Measurements from ENCODE around the gene ZNF77. TPM values are rescaled to one million over a fixed set of nuclear protein-coding genes. Genes with fewer than 3 reads are reported as not detected.
"Not testable (repeated sequence)": the region's sequence is repeated elsewhere in the genome, so short reads cannot be mapped to it uniquely, and the experiment has no call there.

Gene ZNF77
- 1 to 10 TPM; 6.5 to 8.1 (median 7.3) TPM for polyA plus RNA-seq (ENCODE audit: insufficient read length in 4 of 4)

DNA sequence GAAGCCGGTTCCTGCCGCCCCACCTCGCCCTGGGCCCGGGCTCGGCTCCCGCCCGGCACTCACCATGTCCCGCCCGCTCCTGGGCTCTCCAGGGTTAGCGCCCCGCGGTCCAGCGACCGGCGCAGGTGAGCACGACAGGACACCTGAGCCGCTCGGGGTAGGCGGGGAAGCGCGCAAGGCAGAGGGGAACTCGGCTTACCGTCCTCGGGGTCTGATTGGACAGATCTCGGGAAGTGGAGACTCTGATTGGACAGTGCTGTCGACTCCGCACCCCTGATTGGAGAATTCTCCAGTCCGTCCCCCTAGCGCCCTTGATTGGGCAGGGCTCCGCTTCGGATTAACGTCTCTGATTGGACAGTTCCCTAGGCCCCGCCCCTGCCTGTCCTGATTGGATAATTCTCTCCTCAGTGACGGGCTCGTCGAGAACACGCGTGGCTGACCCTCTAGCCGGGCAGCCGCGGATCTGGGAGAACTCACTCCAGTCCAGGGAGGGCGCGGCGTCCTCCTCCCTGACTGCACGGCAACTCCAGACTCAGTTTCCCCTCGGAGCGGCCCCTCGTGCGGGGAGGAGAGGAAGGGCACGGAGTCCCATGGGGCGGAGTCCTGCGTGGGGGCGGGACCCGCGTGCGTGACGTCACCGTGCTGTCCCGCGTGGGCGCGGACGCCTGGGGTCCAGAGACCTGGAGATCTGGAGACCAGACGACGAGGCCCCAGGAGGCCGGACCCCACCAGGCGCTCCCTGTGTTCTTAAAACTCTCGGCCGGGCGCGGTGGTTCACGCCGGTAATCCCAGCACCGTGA is at the start of gene ZNF77:
TSS of gene ZNF77 (minus strand) at position 197 of the 800 bp plus-strand sequence. CDS start at position 66, 131 bp downstream.
- peak; percentile 98 to 99 (median 99) for DNase-seq (ENCODE audit: low read depth in 4 of 4, low spot score in 3 of 4)

DNA sequence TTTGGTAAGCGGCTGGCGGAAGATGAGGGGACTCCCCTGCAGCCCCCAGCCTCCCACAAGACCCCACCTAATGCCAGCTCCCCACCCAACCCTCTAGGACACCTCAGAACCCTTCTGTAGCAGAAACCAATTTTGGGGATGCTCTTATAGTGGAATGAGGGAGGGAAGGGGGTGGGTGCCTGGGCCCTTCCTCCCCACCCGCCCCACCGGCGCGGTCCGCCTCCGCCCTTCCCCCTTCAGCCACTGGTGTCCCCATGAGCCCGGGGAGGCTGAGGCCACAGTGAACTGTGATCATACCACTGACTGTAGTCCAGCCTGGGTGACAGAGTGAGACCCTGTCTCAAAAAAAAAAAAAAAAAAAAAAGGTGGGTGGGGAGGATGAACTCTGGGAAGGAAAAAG is 48.8 kb upstream of the ZNF77 start:
- DNase-seq (ENCODE audit: low read depth in 4 of 4, low spot score in 3 of 4) = no peak

DNA sequence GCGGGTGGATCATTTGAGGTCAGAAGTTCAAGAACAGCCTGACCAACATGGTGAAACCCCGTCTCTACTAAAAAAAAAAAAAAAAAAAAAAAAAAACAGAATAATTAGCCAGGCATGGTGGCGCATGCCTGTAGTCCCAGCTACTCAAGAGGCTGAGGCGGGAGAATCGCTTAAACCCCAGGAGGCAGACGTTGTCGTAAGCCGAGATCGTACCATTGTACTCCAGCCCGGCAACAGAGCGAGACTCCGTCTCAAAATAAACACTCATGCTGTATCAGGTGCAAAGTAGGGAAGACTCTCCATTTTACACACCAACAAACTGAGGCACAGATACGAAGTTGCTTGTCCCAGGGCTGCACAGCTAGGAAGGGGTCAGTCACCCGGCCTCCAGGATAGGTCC is 48.2 kb upstream of the ZNF77 start:
- no peak for DNase-seq (ENCODE audit: low read depth in 4 of 4, low spot score in 3 of 4)

DNA sequence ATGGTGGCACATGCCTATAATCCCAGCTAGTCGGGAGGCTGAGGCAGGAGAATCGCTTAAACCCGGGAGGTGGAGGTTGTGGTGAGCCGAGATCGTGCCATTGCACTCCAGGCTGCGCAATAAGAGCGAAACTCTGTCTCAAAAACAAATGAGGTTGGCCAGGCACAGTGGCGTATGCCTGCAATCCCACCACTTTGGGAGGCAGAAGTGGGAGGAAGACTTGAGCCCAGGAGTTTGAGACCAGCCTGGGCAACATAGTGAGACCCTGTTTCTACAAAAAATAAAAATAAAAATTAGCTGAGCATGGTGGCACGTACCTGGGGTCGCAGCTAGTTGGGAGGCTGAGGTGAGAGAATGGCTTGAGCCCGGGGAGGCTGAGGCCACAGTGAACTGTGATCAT is 47.6 kb upstream of the ZNF77 start:
- DNase-seq (ENCODE audit: low read depth in 4 of 4, low spot score in 3 of 4) = not testable (repeated sequence)

DNA sequence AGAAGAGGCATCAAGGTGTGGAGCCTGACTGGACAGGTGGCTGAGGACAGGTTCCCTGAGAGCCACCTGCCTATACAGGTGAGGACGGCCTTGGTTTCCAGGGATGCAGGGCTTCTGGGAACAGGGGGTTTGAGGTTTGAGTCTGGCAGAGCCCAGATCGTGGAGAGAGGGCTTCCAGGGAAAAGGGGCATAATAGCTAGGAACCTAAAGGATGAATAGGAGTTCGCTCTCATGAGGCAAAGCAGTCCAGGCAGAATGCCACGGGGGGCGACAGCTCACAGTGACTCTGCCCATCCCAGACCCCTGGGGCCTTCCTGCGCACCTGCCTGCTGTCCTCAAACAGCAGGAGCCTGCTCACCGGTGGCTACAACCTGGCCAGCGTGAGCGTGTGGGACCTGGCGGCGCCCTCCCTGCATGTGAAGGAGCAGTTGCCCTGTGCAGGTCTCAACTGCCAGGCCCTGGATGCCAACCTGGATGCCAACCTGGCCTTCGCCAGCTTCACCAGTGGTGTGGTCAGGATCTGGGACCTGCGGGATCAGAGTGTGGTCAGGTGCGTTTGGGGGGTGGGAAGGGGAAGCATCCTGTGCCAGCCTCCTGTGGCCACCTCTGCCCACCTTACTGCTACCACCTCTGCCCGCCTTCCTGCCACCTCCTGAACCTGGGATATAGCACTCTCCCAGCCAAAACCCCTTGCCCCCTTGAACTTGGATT is 44.6 kb upstream of the ZNF77 start:
- no peak for DNase-seq (ENCODE audit: low read depth in 4 of 4, low spot score in 3 of 4)

DNA sequence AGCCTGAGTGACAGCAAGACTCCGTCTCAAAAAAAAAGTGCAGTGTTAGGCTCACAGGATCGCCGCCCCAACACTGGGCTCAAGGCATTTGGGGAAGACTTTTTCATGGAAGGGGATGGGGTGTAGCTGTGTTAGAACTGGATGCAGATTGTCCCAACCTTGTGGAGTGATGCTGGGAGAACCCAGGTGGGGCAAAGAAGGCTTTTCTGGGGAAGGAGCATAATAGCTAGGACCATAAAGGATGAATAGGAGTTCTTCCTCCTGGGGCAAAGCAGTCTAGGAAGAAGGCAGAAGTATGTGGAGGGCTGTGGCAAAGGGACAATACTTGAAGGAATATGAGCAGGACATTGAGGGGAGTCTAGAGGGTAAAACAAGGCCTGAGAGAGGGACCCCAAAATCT is 43.8 kb upstream of the ZNF77 start:
- no peak for DNase-seq (ENCODE audit: low read depth in 4 of 4, low spot score in 3 of 4)

DNA sequence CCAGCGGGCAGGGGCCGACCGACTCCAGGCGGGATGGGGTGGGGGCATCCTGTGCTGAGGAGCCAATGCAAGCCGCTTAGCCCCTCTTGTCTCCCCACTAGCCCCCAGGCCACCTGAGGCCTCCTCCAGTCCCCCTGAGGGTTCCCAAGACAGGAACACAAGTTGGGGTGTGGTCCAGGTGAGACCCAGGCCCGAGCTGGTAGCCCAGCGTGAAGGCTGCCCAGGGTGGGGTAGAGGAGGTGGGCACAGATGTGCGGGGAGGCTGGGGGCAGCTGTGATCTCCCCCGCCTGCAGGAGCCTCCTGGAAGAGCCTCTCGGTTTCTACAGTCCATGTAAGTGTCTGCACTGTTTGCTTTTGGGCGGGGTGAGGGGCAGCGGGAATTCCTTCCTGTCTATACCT is 43.0 kb upstream of the ZNF77 start:
- no peak for DNase-seq (ENCODE audit: low read depth in 4 of 4, low spot score in 3 of 4)

DNA sequence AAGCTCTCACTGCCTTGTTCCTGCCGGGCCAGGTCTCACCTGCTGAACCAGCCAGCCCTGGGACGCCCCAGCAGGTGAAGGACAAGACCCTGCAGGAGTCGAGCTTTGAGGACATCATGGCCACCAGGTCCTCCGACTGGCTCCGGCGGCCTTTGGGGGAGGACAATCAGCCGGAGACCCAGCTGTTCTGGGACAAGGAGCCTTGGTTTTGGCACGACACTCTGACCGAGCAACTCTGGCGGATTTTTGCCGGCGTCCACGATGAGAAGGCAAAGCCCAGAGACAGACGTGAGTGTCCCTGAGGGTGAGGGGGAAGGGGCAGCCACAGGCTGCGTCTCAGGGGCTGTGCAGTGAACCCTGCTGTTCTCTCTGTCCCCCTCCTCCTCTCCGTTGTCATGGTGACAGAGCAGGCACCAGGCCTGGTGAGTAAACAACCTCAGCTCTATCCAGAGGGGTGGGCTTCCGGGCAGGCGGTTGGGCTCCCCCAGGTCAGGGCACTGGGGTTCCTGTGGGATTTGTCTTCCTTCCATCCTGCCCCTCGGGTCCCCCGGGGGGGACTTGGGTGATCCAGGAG is 42.3 kb upstream of the ZNF77 start:
- no peak for DNase-seq (ENCODE audit: low read depth in 4 of 4, low spot score in 3 of 4)

DNA sequence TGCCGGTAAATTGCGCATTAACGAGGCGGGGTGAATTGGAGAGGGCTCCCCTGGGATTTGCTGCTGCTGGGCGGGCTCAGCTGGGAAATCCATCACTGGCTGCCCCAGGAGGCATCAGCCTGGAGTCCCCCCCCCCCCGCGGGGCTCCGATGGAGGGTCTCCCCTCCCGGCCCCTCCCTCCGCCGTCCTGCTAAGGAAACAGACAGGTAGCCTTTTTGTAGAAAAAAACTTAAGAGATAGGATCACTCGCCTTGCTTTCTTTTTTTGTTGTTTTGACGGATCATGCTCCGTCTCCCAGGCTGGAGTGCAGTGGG is 39.4 kb upstream of the ZNF77 start:
- no peak for DNase-seq (ENCODE audit: low read depth in 4 of 4, low spot score in 3 of 4)

DNA sequence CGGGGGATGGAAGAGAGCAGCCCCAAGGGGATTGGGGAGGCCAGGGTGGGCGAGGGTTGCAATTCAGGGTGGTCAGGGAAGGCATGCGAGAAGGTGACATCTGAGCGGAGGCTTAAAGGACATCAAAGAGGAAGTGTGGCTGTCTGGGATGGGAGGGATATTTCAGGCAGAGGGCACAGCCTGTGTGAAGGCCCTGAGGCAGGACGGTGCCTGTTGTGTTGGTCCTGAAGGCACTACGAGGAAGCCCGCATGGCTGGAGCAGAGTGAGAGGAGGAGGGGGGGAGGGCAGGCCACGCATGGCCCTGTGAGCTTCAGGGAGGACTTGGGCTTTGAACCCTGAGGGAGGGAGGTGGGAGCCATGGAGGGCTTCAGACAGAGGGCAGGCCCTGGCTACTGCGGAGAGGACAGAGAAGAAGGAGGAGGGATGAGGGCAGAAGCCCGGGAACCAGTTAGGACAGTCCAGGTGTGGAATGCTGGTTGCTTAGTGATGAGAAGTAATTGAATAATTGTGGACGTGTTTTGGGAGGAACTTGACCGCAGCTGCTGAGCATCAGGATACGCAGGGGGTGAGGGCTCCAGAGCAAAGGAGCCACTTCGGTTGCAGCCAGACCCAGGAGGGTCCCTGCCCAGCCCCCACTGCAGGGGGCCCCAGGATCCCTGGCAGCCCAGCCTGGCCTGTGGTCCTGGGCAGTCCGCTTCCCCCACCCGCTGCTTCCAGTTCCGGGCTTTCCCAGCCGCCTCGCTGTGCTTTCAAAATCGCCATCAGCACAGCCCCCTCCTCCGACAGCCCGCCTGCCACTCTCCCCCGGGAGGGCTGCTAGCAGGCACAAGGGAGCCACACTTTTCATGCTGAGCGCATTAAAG is 38.8 kb upstream of the ZNF77 start:
- no peak for DNase-seq (ENCODE audit: low read depth in 4 of 4, low spot score in 3 of 4)

DNA sequence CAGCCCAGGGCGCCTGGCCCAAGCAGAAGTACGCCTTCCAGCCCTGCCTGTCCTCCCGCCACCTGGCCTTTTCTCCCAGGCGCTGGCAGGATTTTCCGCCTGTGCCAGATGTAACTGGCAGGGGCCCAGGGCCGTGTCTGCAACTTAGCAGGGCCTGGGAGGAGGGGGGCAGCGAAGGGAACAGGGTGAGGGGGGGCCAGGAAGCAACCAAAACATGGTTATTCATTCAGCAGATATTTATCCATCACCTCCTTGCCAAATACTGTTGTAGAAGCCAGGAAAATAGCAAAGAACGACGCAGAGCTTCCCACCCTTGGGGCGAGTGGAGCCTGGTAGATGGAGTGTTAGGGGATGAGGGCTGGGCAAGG is 38.2 kb upstream of the ZNF77 start:
- DNase-seq (ENCODE audit: low read depth in 4 of 4, low spot score in 3 of 4) = no peak

DNA sequence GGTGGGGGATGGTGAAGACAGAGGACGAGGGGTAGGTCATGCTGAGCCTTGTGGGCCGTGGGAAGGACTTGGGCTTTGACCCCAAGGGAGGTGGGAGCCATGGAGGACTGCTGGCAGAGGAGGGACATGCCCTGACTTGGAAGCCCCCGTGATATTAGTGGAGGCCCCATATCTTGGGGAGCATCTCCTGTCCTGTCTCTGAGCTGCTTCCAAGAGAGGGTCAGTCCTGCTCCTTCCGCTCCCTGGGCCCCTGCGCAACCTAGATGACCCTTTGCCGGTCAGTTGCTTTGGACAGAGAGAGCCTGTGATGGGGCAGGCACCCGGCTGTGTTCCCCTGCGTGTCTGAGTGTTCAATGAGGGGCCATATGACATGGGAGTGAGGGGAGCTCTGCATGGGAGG is 37.8 kb upstream of the ZNF77 start:
- no peak for DNase-seq (ENCODE audit: low read depth in 4 of 4, low spot score in 3 of 4)

DNA sequence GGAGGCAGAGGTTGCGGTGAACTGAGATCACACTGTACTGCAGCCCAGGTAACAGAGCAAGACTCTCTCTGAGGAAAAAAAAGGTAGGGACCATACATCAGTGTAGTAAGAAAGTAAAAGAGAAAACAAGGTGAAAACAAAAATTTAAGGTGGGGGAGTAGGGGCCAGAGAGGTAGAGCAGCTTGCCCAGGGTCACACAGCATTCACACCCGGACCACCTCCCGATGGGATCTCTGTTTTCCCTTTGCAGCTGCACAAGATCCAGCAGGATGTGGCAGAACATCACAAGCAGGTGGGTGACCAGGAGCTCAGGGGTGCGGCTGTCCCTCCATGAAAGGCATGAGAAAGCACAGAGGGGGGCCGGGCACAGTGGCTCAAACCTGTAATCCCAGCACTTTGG is 37.1 kb upstream of the ZNF77 start:
- no peak for DNase-seq (ENCODE audit: low read depth in 4 of 4, low spot score in 3 of 4)

DNA sequence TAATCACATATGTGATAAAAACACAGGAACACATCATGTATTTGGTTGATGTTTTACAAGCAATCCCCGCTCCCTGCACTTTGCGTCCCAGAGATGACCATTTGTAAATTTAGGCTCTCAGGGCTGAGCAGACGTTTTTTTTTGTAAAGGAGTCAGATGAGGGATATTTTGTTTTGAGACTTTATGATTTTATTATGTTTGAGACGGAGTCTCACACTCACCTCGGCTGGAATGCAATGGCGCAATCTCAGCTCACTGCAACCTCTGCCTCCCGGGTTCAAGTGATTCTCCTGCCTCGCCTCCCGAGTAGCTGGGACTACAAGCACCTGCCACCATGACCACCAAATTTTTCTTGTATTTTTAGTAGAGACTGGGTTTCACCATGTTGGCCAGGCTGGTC is 34.0 kb upstream of the ZNF77 start:
- DNase-seq (ENCODE audit: low read depth in 4 of 4, low spot score in 3 of 4) = no peak

DNA sequence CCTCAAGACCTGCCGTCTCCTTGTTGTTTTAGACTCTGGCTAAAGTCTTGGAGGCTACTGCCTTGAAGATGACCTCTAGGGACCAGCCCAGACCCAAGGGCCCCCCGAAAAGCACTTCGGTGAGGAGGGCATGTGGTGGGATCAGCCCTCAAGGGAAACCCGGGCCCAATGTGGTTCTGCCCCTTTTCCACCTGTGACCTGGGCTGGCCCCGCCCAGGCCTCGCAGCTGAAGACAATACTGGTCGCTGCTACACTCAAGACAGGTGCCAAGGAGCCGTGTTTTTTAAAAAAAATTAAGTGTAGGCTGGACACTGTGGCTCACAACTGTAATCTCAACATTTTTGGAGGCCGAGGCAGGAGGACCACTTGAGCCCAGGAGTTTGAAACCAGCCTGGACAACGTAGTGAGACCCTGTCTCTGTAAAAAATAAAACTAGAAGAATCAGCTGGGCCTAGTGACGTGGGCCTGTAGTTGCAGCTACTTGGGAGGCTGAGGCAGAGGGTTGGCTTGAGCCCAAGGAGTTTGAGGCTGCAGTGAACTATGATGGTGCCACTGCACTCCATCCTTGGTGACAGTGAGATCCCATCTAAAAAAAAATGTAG is 33.5 kb upstream of the ZNF77 start:
- DNase-seq (ENCODE audit: low read depth in 4 of 4, low spot score in 3 of 4) = no peak

DNA sequence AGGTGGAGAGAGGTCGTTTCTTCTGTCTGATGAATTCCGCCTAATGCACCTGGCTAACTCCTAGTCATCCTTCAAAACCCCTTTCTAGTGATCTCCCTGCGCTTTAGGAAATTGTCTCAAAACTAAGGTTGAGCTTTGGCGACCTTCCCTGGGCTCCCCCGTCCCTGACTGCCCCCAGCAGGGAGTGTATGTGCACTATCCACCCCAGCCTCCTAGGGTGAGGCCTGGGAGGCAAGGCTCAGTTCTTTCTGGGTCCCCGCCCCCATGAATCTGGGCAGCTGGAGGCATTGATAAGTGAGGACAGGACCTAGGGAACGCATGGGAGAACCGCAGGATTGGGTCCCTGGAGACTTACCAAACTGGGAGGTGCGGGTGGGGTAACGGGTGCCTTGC is 33.0 kb upstream of the ZNF77 start:
- DNase-seq (ENCODE audit: low read depth in 4 of 4, low spot score in 3 of 4) = no peak

DNA sequence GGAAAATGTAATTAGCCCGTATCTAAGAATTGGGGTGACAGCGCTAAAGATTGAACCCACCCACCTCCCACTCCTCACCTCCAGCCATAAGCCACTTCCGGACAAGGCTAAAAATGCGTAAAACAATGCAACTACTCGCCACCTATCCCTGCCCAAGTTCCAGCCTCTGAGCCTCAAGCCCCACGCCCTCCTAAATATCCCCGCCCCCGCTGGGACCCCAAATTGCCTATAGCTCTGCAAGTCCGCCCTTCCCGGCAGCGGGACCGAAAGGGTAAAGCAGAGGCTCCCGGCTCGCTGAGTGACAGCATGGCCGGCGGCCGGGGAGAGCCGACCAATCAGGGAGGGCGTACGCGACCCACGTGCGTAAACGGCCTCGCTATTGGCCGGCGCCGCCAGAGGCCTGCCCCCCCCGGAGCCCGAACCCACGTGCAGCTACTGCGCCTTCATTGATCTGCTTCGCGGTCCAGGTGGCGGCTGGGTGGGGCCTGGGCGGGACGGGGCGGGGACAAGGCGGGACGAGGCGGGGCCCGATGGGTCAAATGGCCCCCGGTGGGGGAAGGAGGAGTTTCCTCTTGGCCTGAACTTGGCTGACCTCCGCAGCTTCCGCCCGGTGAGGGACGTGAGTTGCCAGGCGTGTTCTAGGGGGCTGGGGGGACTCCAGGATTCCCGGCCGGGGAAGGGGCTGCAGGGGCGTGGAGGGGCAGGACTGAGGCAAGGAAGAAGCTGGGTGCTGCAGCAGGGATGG is 32.4 kb upstream of the ZNF77 start, which contains the start of gene TLE6:
TSS of gene TLE6 (plus strand) at position 564 of the 745 bp plus-strand sequence. CDS start 670 bp downstream, outside the sequence.
- peak; percentile 81 to 88 (median 84) for DNase-seq (ENCODE audit: low read depth in 4 of 4, low spot score in 3 of 4)

DNA sequence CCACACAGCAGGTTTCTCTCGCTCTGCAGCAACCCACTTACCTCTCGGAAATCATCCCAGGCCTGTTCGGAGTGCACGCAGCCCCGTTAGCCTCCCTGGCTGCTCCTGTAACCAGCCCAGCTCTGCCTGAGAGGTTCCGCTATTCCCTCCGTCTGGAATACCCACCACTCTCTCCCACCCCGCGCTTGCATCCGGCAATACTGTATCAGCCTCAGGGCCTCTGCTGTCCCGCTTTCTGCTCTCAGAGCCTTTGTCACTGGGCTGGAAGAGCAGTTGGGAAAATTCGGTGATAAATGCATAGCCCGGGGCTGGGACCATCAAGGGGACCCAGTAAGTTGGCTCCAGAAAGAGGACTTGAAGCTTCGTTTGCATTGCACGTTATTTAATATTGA is 31.8 kb upstream of the ZNF77 start:
- DNase-seq (ENCODE audit: low read depth in 4 of 4, low spot score in 3 of 4) = no peak

DNA sequence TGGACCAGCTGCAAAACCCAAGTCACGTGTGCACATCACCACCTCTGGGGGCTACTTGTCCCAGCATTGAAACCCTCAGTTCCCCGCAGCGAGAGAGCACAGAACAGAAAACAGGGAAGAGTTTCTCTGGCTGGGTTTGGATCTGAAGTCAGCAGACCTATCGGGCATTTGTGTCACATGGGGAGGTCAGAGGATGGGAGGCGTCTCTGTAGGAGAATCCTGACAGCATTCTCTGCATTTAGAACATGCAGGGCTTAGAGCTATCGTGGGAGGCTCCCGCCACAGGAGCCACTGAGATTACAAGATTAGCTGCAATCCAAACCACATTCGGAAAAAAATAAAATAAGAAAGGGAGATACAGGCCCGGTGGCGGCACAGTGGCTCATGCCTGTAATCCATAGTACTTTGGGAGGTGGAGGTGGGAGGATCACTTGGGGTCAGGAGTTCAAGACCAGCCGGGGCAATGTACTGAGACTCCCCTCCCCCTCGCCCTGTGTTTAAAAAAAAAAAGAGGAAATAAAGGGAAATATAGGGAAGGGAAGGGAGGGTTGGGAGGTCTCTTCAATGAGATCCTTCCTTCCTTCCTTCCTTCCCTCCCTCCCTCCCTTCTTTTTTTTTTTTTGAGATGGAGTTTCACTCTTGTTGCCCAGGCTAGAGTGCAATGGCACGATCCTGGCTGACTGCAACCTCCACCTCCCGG is 29.7 kb upstream of the ZNF77 start:
- no peak for DNase-seq (ENCODE audit: low read depth in 4 of 4, low spot score in 3 of 4)
